Neural crest cell (in vitro differentiated cells): ENCODE measurements around the gene SLC6A13. TPM values are rescaled to one million over a fixed set of nuclear protein-coding genes. Genes with fewer than 3 reads are reported as not detected.

Experiments used
- DNase-seq: peaks from one replicate; pipeline ENCODE4 v3.0.0; 2021; ENCODE audit warnings: low read depth, mixed read lengths, low spot score
- H3K27ac Mint-ChIP-seq: one replicate; pipeline ENCODE4 v1.8.0; 2021; ENCODE audit warnings: mild to moderate bottlenecking, mixed read lengths; ENCODE audit not compliant: unreplicated experiment
- H3K27me3 Mint-ChIP-seq: 2 replicates; pipeline ENCODE4 v1.8.0; 2021; ENCODE audit warnings: low read depth, mild to moderate bottlenecking, mixed read lengths
- H3K36me3 Mint-ChIP-seq: 2 replicates; pipeline ENCODE4 v1.8.0; 2021; ENCODE audit warnings: low read depth, mild to moderate bottlenecking, mixed read lengths
- H3K4me1 Mint-ChIP-seq: 2 replicates; pipeline ENCODE4 v1.8.0; 2021; ENCODE audit warnings: mixed read lengths
- H3K4me3 Mint-ChIP-seq: one replicate; pipeline ENCODE4 v1.8.0; 2021; ENCODE audit warnings: mild to moderate bottlenecking, mixed read lengths
- H3K9me3 Mint-ChIP-seq: 2 replicates; pipeline ENCODE4 v1.8.0; 2021; ENCODE audit warnings: mixed read lengths
- total RNA-seq: library from RNA; stranded (reverse); gene quantifications from 2 replicates; pipeline ENCODE4 v1.2.1, GENCODE V29; 2021
- TF ChIP-seq, protein P1 (sequence below): fragments of 200-600 bp; sonication (generic); conservative IDR thresholded peaks from 2 replicates; pipeline ENCODE4 v1.5.0; 2021; ENCODE audit warnings: antibody characterized with exemption, mild to moderate bottlenecking

Gene SLC6A13
- total RNA-seq, 1 donor from 2014 or later = 0.30 TPM

DNA sequence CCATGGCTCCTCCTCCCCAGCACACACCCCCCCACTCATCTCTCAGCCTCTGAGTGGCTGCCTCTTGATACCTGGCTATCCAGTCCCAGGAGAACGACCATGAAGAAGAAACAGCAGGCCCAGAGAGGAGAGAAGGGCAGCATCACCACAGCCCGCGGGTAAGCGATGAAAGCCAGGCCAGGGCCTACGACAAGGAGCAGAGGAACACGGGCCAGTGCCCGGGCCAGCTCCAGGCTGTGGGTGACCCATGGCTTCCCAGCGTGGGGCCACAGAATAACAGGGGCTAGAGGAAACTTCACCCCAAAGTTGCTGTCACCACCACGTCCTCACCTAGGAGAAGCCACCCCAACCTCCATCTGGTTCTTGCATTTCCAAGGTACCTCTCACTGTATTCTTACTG lies 38.3 kb downstream of the SLC6A13 start:
- H3K4me3 Mint-ChIP-seq = no peak overlapping the region
- H3K27me3 Mint-ChIP-seq = peaks cover 14% of the 10 kb centered on the region
- H3K27ac Mint-ChIP-seq = no peak overlapping the region
- H3K4me1 Mint-ChIP-seq = peaks cover 10% of the 10 kb centered on the region
- no peaks in the 10 kb centered on the region for H3K36me3 Mint-ChIP-seq
- no peak for DNase-seq
- no peaks in the 10 kb centered on the region for H3K9me3 Mint-ChIP-seq
- TF ChIP-seq, protein P1, sequence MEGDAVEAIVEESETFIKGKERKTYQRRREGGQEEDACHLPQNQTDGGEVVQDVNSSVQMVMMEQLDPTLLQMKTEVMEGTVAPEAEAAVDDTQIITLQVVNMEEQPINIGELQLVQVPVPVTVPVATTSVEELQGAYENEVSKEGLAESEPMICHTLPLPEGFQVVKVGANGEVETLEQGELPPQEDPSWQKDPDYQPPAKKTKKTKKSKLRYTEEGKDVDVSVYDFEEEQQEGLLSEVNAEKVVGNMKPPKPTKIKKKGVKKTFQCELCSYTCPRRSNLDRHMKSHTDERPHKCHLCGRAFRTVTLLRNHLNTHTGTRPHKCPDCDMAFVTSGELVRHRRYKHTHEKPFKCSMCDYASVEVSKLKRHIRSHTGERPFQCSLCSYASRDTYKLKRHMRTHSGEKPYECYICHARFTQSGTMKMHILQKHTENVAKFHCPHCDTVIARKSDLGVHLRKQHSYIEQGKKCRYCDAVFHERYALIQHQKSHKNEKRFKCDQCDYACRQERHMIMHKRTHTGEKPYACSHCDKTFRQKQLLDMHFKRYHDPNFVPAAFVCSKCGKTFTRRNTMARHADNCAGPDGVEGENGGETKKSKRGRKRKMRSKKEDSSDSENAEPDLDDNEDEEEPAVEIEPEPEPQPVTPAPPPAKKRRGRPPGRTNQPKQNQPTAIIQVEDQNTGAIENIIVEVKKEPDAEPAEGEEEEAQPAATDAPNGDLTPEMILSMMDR = no peak

DNA sequence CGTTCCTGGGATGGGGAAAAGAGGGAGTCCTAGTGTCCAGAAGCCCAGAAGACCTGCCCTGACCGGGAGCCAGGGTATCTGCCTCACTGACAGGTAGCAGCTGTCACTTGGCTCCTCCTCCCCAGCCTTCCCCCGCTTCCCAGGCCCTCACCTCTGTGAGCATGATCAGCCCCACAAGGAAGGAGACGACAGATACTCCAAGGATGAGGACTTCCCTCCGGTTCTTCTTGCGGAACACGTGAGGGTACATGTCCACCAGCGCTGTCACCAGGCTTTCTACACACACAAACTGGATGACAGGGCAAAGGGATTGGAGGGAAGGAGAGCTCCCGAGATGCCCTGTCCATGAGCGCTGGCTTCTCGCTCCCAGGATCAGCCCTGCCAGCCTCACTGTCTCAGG lies 38.8 kb downstream of the SLC6A13 start:
- Mint-ChIP-seq H3K36me3 (no peaks in the 10 kb centered on the region), H3K4me1 (peaks cover 5% of the 10 kb centered on the region), H3K27me3 (peaks cover 10% of the 10 kb centered on the region), H3K9me3 (no peaks in the 10 kb centered on the region), H3K4me3 (no peak overlapping the region), H3K27ac (no peak overlapping the region)
- TF ChIP-seq, protein P1 = no peak
- no peak for DNase-seq

DNA sequence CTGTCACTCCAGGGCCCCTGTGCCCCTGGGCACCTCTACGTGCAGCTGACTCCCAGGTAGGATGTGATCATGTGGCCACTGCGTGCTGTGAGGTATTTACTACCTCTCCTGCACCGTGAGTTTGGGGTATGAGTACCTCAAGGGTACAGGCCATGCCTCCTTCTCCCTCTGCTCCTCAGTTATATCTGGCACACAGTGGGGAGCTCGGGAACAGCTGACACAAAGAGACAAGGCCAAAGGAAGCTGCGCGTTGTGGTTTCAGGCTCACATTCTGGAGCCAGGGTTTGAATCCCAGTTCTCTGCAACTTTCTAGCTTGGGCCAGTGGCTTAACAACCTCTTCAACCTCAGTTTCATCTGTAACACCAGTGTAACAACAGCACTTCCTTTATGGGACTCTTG lies 40.9 kb downstream of the SLC6A13 start:
- no peak for DNase-seq
- no peaks in the 10 kb centered on the region for H3K9me3 Mint-ChIP-seq
- H3K27me3 Mint-ChIP-seq = peaks cover 3% of the 10 kb centered on the region
- no peak overlapping the region for H3K27ac Mint-ChIP-seq
- H3K4me3 Mint-ChIP-seq = no peak overlapping the region
- no peaks in the 10 kb centered on the region for H3K36me3 Mint-ChIP-seq
- TF ChIP-seq, protein P1 = no peak
- H3K4me1 Mint-ChIP-seq = no peaks in the 10 kb centered on the region

DNA sequence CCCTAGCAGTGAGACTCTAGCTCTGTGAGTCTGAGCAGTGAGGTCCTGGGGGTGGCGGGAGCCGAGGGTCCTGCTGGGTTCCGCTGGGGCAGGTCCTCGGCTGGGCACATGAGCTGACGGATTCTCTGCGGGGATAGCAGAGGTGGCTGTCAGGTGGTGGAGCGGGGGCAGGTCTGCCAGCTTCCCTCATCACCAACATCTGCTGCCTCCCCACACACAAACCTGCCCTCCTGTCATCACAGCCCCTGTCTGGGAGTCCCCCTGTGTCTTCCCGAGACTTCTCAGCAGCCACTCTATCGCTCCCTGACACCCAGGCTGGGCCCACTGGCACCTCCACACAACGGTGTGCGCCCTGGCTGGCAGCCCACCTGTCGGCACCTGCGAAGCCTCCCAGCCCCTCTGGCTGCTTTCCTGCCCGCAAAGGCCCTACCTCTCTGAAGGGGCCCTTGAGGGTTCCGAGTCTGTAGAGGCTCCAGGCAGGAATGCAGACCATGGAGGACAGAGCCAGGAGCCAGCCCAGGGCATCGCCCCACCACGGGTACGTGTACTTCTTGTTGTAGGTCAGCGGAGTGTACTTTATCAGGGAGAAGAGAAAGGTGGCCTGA lies 41.6 kb downstream of the SLC6A13 start:
- no peak overlapping the region for H3K4me3 Mint-ChIP-seq
- DNase-seq = no peak
- H3K27me3 Mint-ChIP-seq = peaks cover 3% of the 10 kb centered on the region
- H3K27ac Mint-ChIP-seq = no peak overlapping the region
- no peaks in the 10 kb centered on the region for H3K4me1 Mint-ChIP-seq
- TF ChIP-seq, protein P1 = no peak
- no peaks in the 10 kb centered on the region for H3K9me3 Mint-ChIP-seq
- no peaks in the 10 kb centered on the region for H3K36me3 Mint-ChIP-seq

DNA sequence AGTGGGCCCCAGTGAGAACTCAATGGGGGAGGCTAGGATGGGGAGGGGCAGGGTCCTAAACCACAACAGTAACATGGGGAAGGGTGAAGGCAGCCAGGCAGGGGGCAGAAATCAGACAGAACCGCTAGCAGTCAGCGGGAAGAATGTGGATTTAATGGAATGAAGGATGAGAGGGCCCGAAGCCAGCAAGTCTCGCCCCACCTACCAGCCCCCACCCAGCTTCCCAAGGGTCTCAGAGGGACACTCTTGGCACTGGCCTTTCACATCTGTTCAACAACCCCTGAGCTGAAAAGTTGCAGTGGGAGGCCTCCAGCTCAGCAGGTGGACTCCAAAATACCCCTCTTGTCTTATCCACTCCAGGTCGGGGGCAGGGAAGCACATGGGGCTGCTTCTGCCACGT lies 42.1 kb downstream of the SLC6A13 start:
- no peak for DNase-seq
- TF ChIP-seq, protein P1 = no peak
- Mint-ChIP-seq H3K36me3 (no peaks in the 10 kb centered on the region), H3K27me3 (peaks cover 3% of the 10 kb centered on the region), H3K9me3 (no peaks in the 10 kb centered on the region), H3K4me3 (no peak overlapping the region), H3K27ac (no peak overlapping the region), H3K4me1 (no peaks in the 10 kb centered on the region)
